Measurements from ENCODE around the gene PADI2.

Gene PADI2

GRCh38 chr1:17053086-17053684, 66.1 kb downstream of the PADI2 start:
- DNase-seq: no peak

- DNase-seq: no peak
Observed at GRCh38 chr1:17052641-17053040, 66.6 kb downstream of the PADI2 start.

GRCh38 chr1:17052038-17052437, 67.2 kb downstream of the PADI2 start:
- DNase-seq: no peak

- no peak for DNase-seq
Observed at GRCh38 chr1:17047924-17048323, 71.3 kb downstream of the PADI2 start.

GRCh38 chr1:17046334-17046657, 73.0 kb downstream of the PADI2 start:
- no peak for DNase-seq

GRCh38 chr1:17045634-17046333, 73.5 kb downstream of the PADI2 start:
- DNase-seq: no peak

- no peak for DNase-seq
Observed at GRCh38 chr1:17045150-17045549, 74.1 kb downstream of the PADI2 start.

GRCh38 chr1:17043676-17044075, 75.6 kb downstream of the PADI2 start:
- DNase-seq: no peak

GRCh38 chr1:17040135-17040534, 79.1 kb downstream of the PADI2 start:
- no peak for DNase-seq

- no peak for DNase-seq
Observed at GRCh38 chr1:17039522-17039921, 79.7 kb downstream of the PADI2 start.

- no peak for DNase-seq
Observed at GRCh38 chr1:17033481-17033880, 85.8 kb downstream of the PADI2 start.

GRCh38 chr1:17032741-17033140, 86.5 kb downstream of the PADI2 start:
- DNase-seq: no peak

GRCh38 chr1:17031436-17031835, 87.8 kb downstream of the PADI2 start:
- DNase-seq: no peak

GRCh38 chr1:17030206-17030605, 89.0 kb downstream of the PADI2 start:
- no peak for DNase-seq

- DNase-seq: no peak
Observed at GRCh38 chr1:17028662-17029188, 90.5 kb downstream of the PADI2 start.

GRCh38 chr1:17027900-17028299, 91.4 kb downstream of the PADI2 start:
- DNase-seq: no peak

- DNase-seq: no peak
Observed at GRCh38 chr1:17027403-17027802, 91.8 kb downstream of the PADI2 start.

GRCh38 chr1:17024721-17025120, 94.5 kb downstream of the PADI2 start:
- DNase-seq: no peak

- no peak for DNase-seq
Observed at GRCh38 chr1:17023573-17023972, 95.7 kb downstream of the PADI2 start.

- no peak for DNase-seq
Observed at GRCh38 chr1:17023102-17023501, 96.1 kb downstream of the PADI2 start.

- DNase-seq: no peak
Observed at GRCh38 chr1:17021896-17022295, 97.4 kb downstream of the PADI2 start.

GRCh38 chr1:17020502-17020901, 98.7 kb downstream of the PADI2 start:
- no peak for DNase-seq

- no peak for DNase-seq
Observed at GRCh38 chr1:17018849-17019248, 100.4 kb downstream of the PADI2 start.

- DNase-seq: no peak
Observed at GRCh38 chr1:17017435-17017834, 101.8 kb downstream of the PADI2 start.

All from NCI-H187 (cell line).